Smooth muscle cell of the brain vasculature (primary cell): ENCODE data around the gene ZDHHC14.
"Not testable (repeated sequence)": the region's sequence is repeated elsewhere in the genome, so short reads cannot be mapped to it uniquely, and the experiment has no call there.

ENCODE experiments used
- DNase-seq: peaks from one replicate; pipeline ENCODE4 v3.0.0-alpha.2; 2012; ENCODE audit warnings: low read depth, low spot score

The ZDHHC14 gene

GRCh38 chr6:157443066-157443800 lies 62.2 kb downstream of the ZDHHC14 start:
- no peak for DNase-seq

- no peak for DNase-seq
Observed at GRCh38 chr6:157445277-157446009, 64.5 kb downstream of the ZDHHC14 start.

- DNase-seq = no peak
Observed at GRCh38 chr6:157447735-157448134, 66.7 kb downstream of the ZDHHC14 start.

- DNase-seq = peak; percentile 21
Observed at GRCh38 chr6:157449610-157450009, 68.6 kb downstream of the ZDHHC14 start.

- DNase-seq = no peak
Observed at GRCh38 chr6:157450931-157451742, 70.1 kb downstream of the ZDHHC14 start.

GRCh38 chr6:157452096-157452495 lies 71.1 kb downstream of the ZDHHC14 start:
- no peak for DNase-seq

GRCh38 chr6:157453131-157453530 lies 72.1 kb downstream of the ZDHHC14 start:
- DNase-seq = no peak

- DNase-seq = no peak
Observed at GRCh38 chr6:157453978-157454377, 73.0 kb downstream of the ZDHHC14 start.

- no peak for DNase-seq
Observed at GRCh38 chr6:157454762-157455714, 74.0 kb downstream of the ZDHHC14 start.

- DNase-seq = no peak
Observed at GRCh38 chr6:157455731-157456523, 74.9 kb downstream of the ZDHHC14 start.

- DNase-seq = no peak
Observed at GRCh38 chr6:157456524-157456829, 75.5 kb downstream of the ZDHHC14 start.

- no peak for DNase-seq
Observed at GRCh38 chr6:157457787-157458186, 76.8 kb downstream of the ZDHHC14 start.

GRCh38 chr6:157459327-157459726 lies 78.3 kb downstream of the ZDHHC14 start:
- no peak for DNase-seq

- no peak for DNase-seq
Observed at GRCh38 chr6:157460182-157460999, 79.4 kb downstream of the ZDHHC14 start.

GRCh38 chr6:157461000-157461915 lies 80.3 kb downstream of the ZDHHC14 start:
- DNase-seq = peak; percentile 33

GRCh38 chr6:157462956-157463742 lies 82.2 kb downstream of the ZDHHC14 start:
- no peak for DNase-seq

GRCh38 chr6:157463743-157464135 lies 82.7 kb downstream of the ZDHHC14 start:
- DNase-seq = not testable (repeated sequence)
